Activated CD8-positive, alpha-beta T cell treated with anti-CD3 and anti-CD28 coated beads, Interleukin-2, amount 10 ng/mL, durations not matched to agents 7 days and 5 days (primary cell): Measurements from ENCODE around the gene EML5. TPM values are rescaled to one million over a fixed set of nuclear protein-coding genes. Genes with fewer than 3 reads are reported as not detected.
A peak's percentile ranks its signal among the peaks of the same experiment; 100 is the strongest.
"Not testable (repeated sequence)": the region's sequence is repeated elsewhere in the genome, so short reads cannot be mapped to it uniquely, and the experiment has no call there.

ENCODE experiments used
- ATAC-seq: fragments of 150-1000 bp; cut with Tn5 transposase; one replicate; pipeline ENCODE4 v1.10.0; 2021; ENCODE audit warnings: moderate library complexity
- CTCF ChIA-PET: fragments of 350-600 bp; sonication (Branson Sonifier 250); formaldehyde crosslinking; loops from one replicate; lab custom pipeline; 2021; ENCODE audit warnings: antibody characterized with exemption; lab: Charles Lee
- POLR2A ChIA-PET: fragments of 350-600 bp; sonication (Branson Sonifier 250); formaldehyde crosslinking; loops from one replicate; lab custom pipeline; 2021; ENCODE audit warnings: antibody characterized with exemption; lab: Charles Lee
- DNase-seq: peaks from one replicate; pipeline ENCODE4 v3.0.0-alpha.2; 2020
- H3K27ac Mint-ChIP-seq: one replicate; pipeline ENCODE4 v1.8.0; 2021; ENCODE audit warnings: mild to moderate bottlenecking, mixed read lengths
- H3K27me3 Mint-ChIP-seq: one replicate; pipeline ENCODE4 v1.8.0; 2021; ENCODE audit warnings: low read depth, mixed read lengths
- H3K36me3 Mint-ChIP-seq: one replicate; pipeline ENCODE4 v1.8.0; 2021; ENCODE audit warnings: low read depth, mixed read lengths
- H3K4me1 Mint-ChIP-seq: one replicate; pipeline ENCODE4 v1.8.0; 2021; ENCODE audit warnings: low read depth, mixed read lengths
- H3K4me3 Mint-ChIP-seq: one replicate; pipeline ENCODE4 v1.8.0; 2021; ENCODE audit warnings: mild to moderate bottlenecking, mixed read lengths
- H3K9me3 Mint-ChIP-seq: one replicate; pipeline ENCODE4 v1.8.0; 2022; ENCODE audit warnings: mixed read lengths; ENCODE audit not compliant: insufficient read depth
- total RNA-seq, 2 experiments: library from RNA; stranded (reverse); gene quantifications; one replicate each; pipeline ENCODE4 v1.2.3, GENCODE V29; 2021

Gene EML5
- total RNA-seq, 2 experiments from 2014 or later, result 1.7 to 2.1 TPM

DNA sequence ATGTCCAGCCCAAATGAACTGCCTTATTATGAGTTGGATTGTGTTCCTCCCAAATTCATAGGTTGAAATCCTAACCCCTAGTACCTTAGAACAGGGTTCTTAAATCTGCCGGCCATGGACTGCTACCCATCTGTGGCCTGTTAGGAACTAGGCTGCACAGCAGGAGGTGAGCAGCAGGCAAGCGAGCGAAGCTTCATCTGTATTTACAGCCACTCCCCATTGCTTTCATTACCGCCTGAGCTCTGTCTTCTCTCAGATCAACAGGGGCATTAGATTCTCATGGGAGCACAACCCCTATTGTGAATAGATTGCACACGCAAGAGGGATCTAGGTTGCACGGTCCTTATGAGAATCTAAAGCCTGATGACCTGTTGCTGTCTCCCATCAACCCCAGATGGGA, 9.8 kb upstream of the EML5 start:
- H3K4me1 Mint-ChIP-seq, result no peaks in the 10 kb centered on the region
- ChIA-PET CTCF (no interaction called here), POLR2A (no interaction called here)
- no peak overlapping the region for H3K27ac Mint-ChIP-seq
- H3K9me3 Mint-ChIP-seq, result no peaks in the 10 kb centered on the region
- ATAC-seq (no peak), DNase-seq (no peak)
- H3K4me3 Mint-ChIP-seq, result no peak overlapping the region
- H3K36me3 Mint-ChIP-seq, result no peaks in the 10 kb centered on the region
- H3K27me3 Mint-ChIP-seq, result peaks cover 23% of the 10 kb centered on the region

DNA sequence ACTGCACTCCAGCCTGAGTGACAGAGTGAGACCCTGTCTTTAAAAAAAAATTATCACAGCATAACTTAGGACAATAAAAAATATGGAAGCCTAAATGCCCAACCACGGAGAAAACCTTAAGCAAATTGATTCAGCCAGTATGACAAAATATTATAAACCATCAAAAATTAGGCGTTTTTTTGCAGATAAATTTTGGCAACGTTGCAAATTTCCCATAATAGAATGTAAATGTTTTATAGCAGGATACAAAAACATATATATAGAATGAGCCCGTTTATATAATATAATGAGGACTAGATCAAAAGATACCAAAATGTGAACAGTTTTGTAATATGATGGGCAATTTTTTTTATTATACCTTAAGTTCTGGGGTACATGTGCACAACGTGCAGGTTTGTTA, 6.8 kb upstream of the EML5 start:
- no peak for ATAC-seq
- no peaks in the 10 kb centered on the region for H3K36me3 Mint-ChIP-seq
- H3K9me3 Mint-ChIP-seq, result no peaks in the 10 kb centered on the region
- ChIA-PET POLR2A (no interaction called here), CTCF (no interaction called here)
- no peak overlapping the region for H3K4me3 Mint-ChIP-seq
- peaks cover 27% of the 10 kb centered on the region for H3K27me3 Mint-ChIP-seq
- no peaks in the 10 kb centered on the region for H3K4me1 Mint-ChIP-seq
- DNase-seq, result no peak
- H3K27ac Mint-ChIP-seq, result no peak overlapping the region

DNA sequence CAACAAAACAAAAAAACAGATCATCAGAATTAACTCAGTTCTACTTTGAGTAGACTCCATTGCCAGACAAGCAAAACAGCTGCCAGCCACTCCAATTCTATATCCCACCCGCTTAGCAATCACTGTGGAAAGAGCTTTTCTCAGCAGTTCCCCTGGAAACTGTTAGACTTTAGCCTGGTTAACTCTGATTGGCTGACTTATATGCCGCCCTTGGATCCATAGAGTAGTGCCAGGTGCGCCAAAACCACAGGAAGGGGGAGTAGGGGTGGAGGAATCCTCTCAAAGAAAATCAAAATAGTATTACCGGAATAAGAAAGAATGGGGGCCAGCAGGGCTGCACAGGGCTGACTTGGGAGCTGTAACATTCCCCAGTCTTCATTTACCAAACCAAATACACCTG, 5.4 kb upstream of the EML5 start:
- H3K27me3 Mint-ChIP-seq, result peaks cover 28% of the 10 kb centered on the region
- peaks cover 4% of the 10 kb centered on the region for H3K4me1 Mint-ChIP-seq
- DNase-seq (no peak), ATAC-seq (no peak)
- ChIA-PET CTCF (no interaction called here), POLR2A (no interaction called here)
- H3K9me3 Mint-ChIP-seq, result no peaks in the 10 kb centered on the region
- no peak overlapping the region for H3K27ac Mint-ChIP-seq
- no peaks in the 10 kb centered on the region for H3K36me3 Mint-ChIP-seq
- no peak overlapping the region for H3K4me3 Mint-ChIP-seq

DNA sequence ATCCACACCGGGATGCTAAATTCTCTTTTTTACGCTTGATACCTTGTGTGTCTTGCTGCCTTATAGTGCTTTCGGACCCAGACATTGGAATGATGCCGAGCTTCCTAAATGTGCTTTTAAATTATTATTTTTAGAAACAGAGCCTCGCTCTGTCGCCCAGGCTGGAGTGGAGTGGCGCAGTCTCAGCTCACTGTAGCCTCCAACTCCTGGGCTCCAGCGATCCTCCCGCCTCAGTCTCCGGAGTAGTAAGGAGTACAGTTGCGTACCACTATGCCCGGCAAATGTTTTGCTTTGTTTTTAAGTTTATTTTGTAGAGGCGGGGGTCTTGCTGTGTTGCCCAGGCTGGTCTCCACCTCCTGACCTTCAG, 489 bp upstream of the EML5 start:
- DNase-seq (no peak), ATAC-seq (no peak)
- H3K27me3 Mint-ChIP-seq, result peaks cover 14% of the 10 kb centered on the region
- no peaks in the 10 kb centered on the region for H3K36me3 Mint-ChIP-seq
- H3K4me3 Mint-ChIP-seq, result peak overlapping the region; percentile 81
- ChIA-PET CTCF (interaction anchor here (1.9 kb wide), 1 partner anchor 126 kb away, joined by 8 read pairs; no protein-coding TSS in a partner anchor), POLR2A (interaction anchor here (1.3 kb wide), 1 partner anchor 32 kb away, joined by 4 read pairs; no protein-coding TSS in a partner anchor)
- peaks cover 25% of the 10 kb centered on the region for H3K4me1 Mint-ChIP-seq
- H3K9me3 Mint-ChIP-seq, result no peaks in the 10 kb centered on the region
- no peak overlapping the region for H3K27ac Mint-ChIP-seq

DNA sequence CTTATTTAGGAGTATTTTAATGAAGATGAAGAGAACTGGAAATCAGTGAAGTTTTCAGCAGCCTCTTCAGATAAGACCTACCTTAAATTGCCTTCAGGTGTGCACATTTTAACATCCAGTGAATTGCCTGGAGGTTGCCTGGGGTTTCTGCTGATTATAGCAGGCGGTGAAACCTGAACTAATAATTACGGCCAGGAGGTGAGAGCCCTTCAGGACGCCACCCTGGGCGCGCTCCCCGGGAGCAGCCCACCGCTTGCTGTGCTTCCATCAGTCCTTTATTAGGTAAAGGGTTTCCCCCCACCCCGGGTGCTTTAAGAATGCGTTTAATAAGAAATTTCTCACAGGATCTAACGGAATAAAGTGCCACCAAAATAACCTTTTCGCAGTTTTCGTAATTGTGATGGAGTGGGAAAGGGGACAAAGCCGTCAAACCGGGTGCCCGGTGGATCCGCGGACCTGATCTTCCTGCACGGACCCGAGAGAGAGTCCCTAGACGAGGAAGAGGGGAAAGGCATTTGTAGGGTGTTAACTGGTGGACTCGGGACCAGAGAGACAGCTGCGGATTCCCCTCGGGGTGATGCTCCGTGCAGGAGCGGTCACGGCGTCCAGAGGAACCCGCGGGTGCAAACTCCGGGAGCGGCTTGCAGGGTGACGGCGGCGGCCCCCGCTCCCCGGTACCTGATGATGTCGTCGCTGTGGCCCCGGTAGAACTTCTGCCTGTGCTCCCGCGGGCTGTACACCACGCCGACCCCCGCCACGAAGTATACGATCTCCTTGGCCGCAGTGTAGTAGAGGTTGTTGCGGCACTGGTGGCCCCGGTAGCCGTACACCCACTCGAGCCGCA, 902 bp downstream of the EML5 start:
- peaks cover 25% of the 10 kb centered on the region for H3K4me1 Mint-ChIP-seq
- H3K27ac Mint-ChIP-seq, result peak overlapping the region; percentile 49
- H3K4me3 Mint-ChIP-seq, result peak overlapping the region; percentile 81
- ChIA-PET CTCF (interaction anchor here (0.9 to 1.9 kb wide), 2 partner anchors 66 to 124 kb away, joined by 3 to 8 read pairs; no protein-coding TSS in a partner anchor), POLR2A (interaction anchor here (1.3 to 1.5 kb wide), 3 partner anchors 32 to 839 kb away, joined by 3 to 4 read pairs (median 3); partner anchors contain the start of gene TTC8)
- DNase-seq (peak; percentile 39), ATAC-seq (no peak)
- H3K9me3 Mint-ChIP-seq, result no peaks in the 10 kb centered on the region
- peaks cover 10% of the 10 kb centered on the region for H3K27me3 Mint-ChIP-seq
- no peaks in the 10 kb centered on the region for H3K36me3 Mint-ChIP-seq

DNA sequence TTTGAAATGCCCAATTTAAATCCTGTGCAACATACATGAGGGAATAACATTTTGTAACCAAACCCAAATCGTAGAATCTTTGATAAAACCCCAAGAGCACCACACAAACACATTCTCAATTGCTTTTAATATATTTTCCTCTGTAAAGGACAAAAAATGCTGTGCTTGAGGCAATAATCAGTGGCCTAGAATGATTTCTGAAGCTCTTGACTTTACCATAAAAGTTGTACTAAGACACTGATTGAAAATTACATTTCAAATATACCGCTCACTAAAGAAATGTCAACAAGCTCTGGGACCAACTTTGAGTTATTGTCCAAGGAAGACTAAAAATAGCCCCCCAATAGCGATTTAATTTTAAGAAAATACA, 1.5 kb downstream of the EML5 start:
- ATAC-seq, result no peak
- no peak for DNase-seq
- Mint-ChIP-seq H3K4me3 (peak overlapping the region; percentile 81), H3K4me1 (peaks cover 25% of the 10 kb centered on the region), H3K36me3 (no peaks in the 10 kb centered on the region), H3K27ac (no peak overlapping the region), H3K27me3 (peaks cover 10% of the 10 kb centered on the region), H3K9me3 (no peaks in the 10 kb centered on the region)
- CTCF ChIA-PET, result interaction anchor here (0.9 kb wide), 1 partner anchor 67 kb away, joined by 3 read pairs; no protein-coding TSS in a partner anchor
- POLR2A ChIA-PET, result interaction anchor here (1.3 to 1.5 kb wide), 2 partner anchors 33 to 839 kb away, joined by 3 read pairs; partner anchors contain the start of gene TTC8

DNA sequence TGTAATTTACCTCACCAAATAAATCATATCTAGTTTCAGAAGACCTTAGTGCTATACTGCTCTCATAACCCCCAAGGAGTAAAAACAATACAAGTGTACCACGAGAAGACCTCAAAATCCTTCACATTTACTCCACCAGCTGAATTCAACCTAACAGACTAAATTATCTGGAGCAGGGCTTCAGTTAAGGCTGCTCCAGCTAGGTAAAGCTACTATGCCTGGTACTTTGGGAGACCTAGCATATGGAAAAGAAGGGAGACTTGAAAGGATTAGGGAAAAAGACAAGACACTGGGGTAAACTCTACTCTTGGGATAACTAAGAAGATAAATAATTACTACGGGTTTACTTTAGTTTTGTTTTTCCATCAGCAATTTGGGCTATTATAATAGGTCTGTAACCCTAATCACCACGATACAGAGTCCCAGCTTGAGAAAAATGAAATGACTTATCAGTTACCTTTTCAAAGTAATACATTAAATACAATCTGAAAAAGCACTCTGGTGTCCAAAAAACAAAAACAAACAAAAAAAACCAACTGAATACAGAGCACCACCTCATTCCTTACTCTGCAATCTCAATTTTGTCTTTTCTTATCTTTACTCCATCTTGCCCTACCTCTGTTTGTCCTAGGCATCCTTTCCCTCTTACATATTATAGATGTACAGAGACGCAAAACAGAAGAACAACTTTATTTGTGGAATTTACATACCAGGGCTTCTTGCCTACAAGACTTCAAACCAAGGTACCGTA, 2.1 kb downstream of the EML5 start:
- Mint-ChIP-seq H3K4me1 (peaks cover 25% of the 10 kb centered on the region), H3K36me3 (no peaks in the 10 kb centered on the region), H3K4me3 (no peak overlapping the region), H3K27me3 (peaks cover 10% of the 10 kb centered on the region), H3K9me3 (no peaks in the 10 kb centered on the region), H3K27ac (no peak overlapping the region)
- ChIA-PET CTCF (interaction anchor here (0.9 to 1.7 kb wide), 2 partner anchors 68 to 123 kb away, joined by 3 to 4 read pairs; no protein-coding TSS in a partner anchor), POLR2A (interaction anchor here (1.3 to 1.5 kb wide), 2 partner anchors 34 to 838 kb away, joined by 3 read pairs; partner anchors contain the start of gene TTC8)
- DNase-seq (no peak), ATAC-seq (no peak)

DNA sequence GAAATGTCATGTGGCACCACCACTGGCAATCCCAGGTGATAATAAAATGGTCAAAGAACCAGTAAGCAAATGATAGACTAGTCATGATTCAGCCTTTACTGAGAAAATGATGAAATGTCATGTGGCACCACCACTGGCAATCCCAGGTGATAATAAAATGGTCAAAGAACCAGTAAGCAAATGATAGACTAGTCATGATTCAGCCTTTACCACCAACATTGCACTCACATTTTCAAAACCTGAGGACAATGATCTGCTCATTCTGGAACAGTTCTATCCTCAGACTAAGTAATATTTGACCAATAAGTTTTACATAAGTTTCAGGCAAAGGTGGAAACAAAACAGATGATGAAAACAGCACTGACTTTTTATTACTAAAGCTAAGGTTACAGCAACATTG, 3.2 kb downstream of the EML5 start:
- H3K4me1 Mint-ChIP-seq, result peaks cover 25% of the 10 kb centered on the region
- H3K4me3 Mint-ChIP-seq, H3K36me3 Mint-ChIP-seq, H3K27me3 Mint-ChIP-seq, DNase-seq, POLR2A ChIA-PET, H3K27ac Mint-ChIP-seq, ATAC-seq, H3K9me3 Mint-ChIP-seq: not testable (repeated sequence)
- CTCF ChIA-PET, result interaction anchor here (1.7 kb wide), 1 partner anchor 122 kb away, joined by 4 read pairs; no protein-coding TSS in a partner anchor

DNA sequence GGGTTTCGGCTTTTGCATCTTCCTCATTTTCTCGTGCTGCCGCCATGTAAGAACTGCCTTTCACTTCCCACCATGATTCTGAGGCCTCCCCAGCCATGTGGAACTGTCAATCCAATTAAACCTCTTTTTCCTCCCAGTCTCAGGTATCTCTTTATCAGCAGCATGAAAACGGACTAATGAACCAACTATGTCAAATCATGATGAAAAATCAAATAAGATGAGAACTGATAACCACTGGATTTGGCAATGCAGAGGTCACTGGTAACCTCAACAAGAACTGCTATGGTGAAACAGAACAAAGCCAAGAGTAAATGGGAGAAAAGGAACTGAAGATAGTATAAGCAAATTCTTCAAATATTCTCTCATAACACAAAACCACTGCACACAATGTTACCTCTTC, 6.0 kb downstream of the EML5 start:
- peaks cover 6% of the 10 kb centered on the region for H3K27me3 Mint-ChIP-seq
- no peak overlapping the region for H3K27ac Mint-ChIP-seq
- peaks cover 16% of the 10 kb centered on the region for H3K4me1 Mint-ChIP-seq
- peaks cover 5% of the 10 kb centered on the region for H3K9me3 Mint-ChIP-seq
- ATAC-seq (no peak), DNase-seq (no peak)
- POLR2A ChIA-PET, result no interaction called here
- peaks cover 8% of the 10 kb centered on the region for H3K36me3 Mint-ChIP-seq
- CTCF ChIA-PET, result interaction anchor here (1.9 kb wide), 1 partner anchor 119 kb away, joined by 7 read pairs; no protein-coding TSS in a partner anchor
- no peak overlapping the region for H3K4me3 Mint-ChIP-seq

DNA sequence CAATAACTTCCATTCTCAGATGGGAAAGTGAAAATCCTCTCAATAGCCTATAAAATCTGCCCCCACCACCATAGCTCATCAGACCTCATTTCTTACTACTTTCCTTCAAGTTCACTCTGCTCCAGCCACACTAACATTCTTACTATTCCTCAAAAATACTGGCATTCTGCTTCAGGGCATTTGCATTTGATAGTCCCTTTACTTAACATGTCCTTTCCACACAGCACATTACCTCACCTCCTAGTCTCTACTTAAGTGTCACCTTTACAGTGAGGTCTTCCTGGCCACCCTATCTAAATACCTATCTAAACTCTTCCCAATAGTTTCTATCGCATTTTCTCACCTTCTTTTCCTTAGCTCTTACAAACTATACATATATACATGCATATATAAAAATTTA, 6.8 kb downstream of the EML5 start:
- Mint-ChIP-seq H3K27me3 (peaks cover 6% of the 10 kb centered on the region), H3K4me1 (peaks cover 9% of the 10 kb centered on the region), H3K4me3 (no peak overlapping the region), H3K36me3 (peaks cover 8% of the 10 kb centered on the region), H3K9me3 (peaks cover 5% of the 10 kb centered on the region), H3K27ac (no peak overlapping the region)
- ChIA-PET CTCF (no interaction called here), POLR2A (no interaction called here)
- DNase-seq (no peak), ATAC-seq (no peak)

DNA sequence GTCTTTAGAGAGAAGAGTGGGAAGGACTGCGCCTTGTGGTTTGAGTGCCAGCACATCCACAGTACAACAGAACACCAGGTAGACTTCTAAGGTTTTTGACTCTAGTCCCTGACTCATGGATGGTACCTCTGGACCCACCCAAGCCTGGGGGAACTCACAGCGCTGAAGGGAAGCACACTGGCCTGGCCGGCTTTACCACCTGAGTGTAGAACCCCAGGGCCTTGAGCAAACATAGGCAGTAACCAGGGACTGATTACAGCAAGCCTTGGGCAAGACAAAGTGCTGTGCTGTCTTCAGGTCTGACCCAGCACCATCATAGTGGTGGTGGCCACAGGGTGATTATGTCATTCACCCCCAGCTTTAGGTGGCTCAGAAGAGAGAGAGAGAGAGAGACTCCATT, 17.2 kb downstream of the EML5 start:
- ATAC-seq (no peak), DNase-seq (no peak)
- no peaks in the 10 kb centered on the region for H3K36me3 Mint-ChIP-seq
- H3K4me3 Mint-ChIP-seq, result no peak overlapping the region
- no peaks in the 10 kb centered on the region for H3K4me1 Mint-ChIP-seq
- POLR2A ChIA-PET, result interaction anchor here (0.7 kb wide), 1 partner anchor 302 kb away, joined by 4 read pairs; no protein-coding TSS in a partner anchor
- H3K9me3 Mint-ChIP-seq, result no peaks in the 10 kb centered on the region
- H3K27me3 Mint-ChIP-seq, result no peaks in the 10 kb centered on the region
- CTCF ChIA-PET, result no interaction called here
- no peak overlapping the region for H3K27ac Mint-ChIP-seq
